HG02870 (cell line): ENCODE results near the gene PPP2R2B.
"Not testable (repeated sequence)": the region's sequence is repeated elsewhere in the genome, so short reads cannot be mapped to it uniquely, and the experiment has no call there.

Experiments used
- ATAC-seq: cut with Tn5 transposase; IDR thresholded peaks from one replicate; pipeline ENCODE4 v1.9.1; 2021; ENCODE audit warnings: mild to moderate bottlenecking, moderate library complexity; ENCODE audit not compliant: unreplicated experiment

PPP2R2B gene

GRCh38 chr5:146751781-146752401 lies 126.7 kb downstream of the PPP2R2B start:
- peak; percentile 97 for ATAC-seq

GRCh38 chr5:146751054-146751453 lies 127.5 kb downstream of the PPP2R2B start:
- ATAC-seq, result no peak

- no peak for ATAC-seq
These were observed 130.0 kb downstream of the PPP2R2B start for GRCh38 chr5:146748533-146748932.

GRCh38 chr5:146745931-146746577 lies 132.5 kb downstream of the PPP2R2B start:
- ATAC-seq, result no peak

GRCh38 chr5:146744068-146744745 lies 134.3 kb downstream of the PPP2R2B start:
- ATAC-seq, result no peak

GRCh38 chr5:146734936-146735577 lies 143.5 kb downstream of the PPP2R2B start:
- ATAC-seq, result no peak

GRCh38 chr5:146732962-146733361 lies 145.6 kb downstream of the PPP2R2B start:
- ATAC-seq, result no peak

- no peak for ATAC-seq
These were observed 146.5 kb downstream of the PPP2R2B start for GRCh38 chr5:146731909-146732659.

- ATAC-seq, result not testable (repeated sequence)
These were observed 149.8 kb downstream of the PPP2R2B start for GRCh38 chr5:146728746-146729145.

- ATAC-seq, result no peak
These were observed 151.7 kb downstream of the PPP2R2B start for GRCh38 chr5:146726891-146727290.

- no peak for ATAC-seq
These were observed 152.5 kb downstream of the PPP2R2B start for GRCh38 chr5:146726020-146726419.

GRCh38 chr5:146725025-146725424 lies 153.5 kb downstream of the PPP2R2B start:
- no peak for ATAC-seq

- ATAC-seq, result no peak
These were observed 156.2 kb downstream of the PPP2R2B start for GRCh38 chr5:146722361-146722779.

- ATAC-seq, result no peak
These were observed 157.3 kb downstream of the PPP2R2B start for GRCh38 chr5:146721073-146721815.

- ATAC-seq, result no peak
These were observed 158.4 kb downstream of the PPP2R2B start for GRCh38 chr5:146720107-146720506.

GRCh38 chr5:146719179-146719578 lies 159.4 kb downstream of the PPP2R2B start:
- ATAC-seq, result no peak

GRCh38 chr5:146718609-146719008 lies 159.9 kb downstream of the PPP2R2B start:
- ATAC-seq, result no peak

- no peak for ATAC-seq
These were observed 160.6 kb downstream of the PPP2R2B start for GRCh38 chr5:146717951-146718350.

- no peak for ATAC-seq
These were observed 161.9 kb downstream of the PPP2R2B start for GRCh38 chr5:146716636-146717035.

GRCh38 chr5:146710348-146710747 lies 168.2 kb downstream of the PPP2R2B start:
- no peak for ATAC-seq
